Embryonic facial prominence (tissue), 1 donor: ENCODE data around the gene HCFC1.

Source experiments
- DNase-seq: peaks from one replicate; pipeline ENCODE4 v3.0.0-alpha.2; 2016; ENCODE audit errors: extremely low spot score

HCFC1 gene

GRCh38 chrX:153957224-153957623 lies 14.4 kb downstream of the HCFC1 start:
- DNase-seq, result no peak

- no peak for DNase-seq
These were observed 15.3 kb downstream of the HCFC1 start for GRCh38 chrX:153956044-153956907.

DNA sequence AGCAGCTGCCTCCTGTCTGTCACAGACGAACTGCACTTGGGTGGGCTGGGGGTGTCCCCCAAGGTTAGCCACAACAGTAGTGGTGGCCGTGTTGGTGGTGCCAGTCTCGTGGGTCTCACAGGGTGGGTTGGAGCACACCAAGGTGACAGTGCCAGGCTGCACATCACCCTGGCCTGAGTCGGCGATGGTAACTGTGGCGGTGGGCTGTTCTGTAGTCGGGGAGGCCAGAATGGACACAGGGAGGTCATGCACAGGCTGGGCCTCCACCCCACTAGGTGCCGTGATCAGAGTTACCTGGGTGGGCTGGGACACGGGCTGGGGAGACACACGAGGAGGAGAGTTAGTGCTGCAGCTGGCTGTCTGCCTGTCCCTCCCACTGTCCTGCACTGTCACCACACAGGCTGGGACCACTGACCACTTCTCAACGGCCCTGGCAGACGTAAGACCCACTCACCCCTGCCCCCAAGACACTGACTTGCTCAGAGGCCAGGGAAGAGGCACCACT lies 16.3 kb downstream of the HCFC1 start:
- no peak for DNase-seq

DNA sequence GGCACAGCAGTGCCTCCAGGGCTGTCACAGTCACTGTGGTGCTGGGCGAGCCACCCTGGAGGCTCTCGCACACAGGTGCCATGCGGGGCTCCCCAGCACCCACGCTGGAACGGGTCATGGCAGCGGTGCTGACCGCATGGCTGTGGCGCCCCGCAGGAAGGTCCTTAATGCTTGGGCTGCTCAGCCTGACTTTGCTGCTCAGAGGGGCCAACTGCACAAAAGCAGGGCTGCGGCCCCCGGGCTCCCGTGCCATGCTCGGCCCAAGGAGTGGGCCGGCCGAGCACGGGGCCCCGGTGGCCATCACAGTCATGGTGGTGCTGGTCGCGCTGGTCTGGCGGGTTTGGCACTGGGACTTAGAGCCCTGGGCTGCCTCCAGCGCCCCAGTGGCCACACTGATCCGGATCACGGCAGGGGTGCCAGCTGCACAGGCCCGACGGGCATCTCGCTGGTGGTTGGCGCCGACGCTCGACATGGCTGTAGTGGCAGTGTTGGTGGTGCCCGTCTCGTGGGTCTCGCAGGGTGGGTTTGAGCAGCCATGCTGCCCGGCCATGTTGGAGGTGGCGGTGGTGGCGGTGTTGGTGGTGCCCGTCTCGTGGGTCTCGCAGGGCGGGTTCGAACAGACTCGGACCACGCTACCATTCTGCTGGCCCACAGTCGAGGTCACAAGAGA lies 16.9 kb downstream of the HCFC1 start:
- DNase-seq, result no peak

- no peak for DNase-seq
These were observed 17.6 kb downstream of the HCFC1 start for GRCh38 chrX:153953892-153954557.

GRCh38 chrX:153953342-153953830 lies 18.2 kb downstream of the HCFC1 start:
- no peak for DNase-seq

GRCh38 chrX:153952373-153953026 lies 19.1 kb downstream of the HCFC1 start:
- no peak for DNase-seq

DNA sequence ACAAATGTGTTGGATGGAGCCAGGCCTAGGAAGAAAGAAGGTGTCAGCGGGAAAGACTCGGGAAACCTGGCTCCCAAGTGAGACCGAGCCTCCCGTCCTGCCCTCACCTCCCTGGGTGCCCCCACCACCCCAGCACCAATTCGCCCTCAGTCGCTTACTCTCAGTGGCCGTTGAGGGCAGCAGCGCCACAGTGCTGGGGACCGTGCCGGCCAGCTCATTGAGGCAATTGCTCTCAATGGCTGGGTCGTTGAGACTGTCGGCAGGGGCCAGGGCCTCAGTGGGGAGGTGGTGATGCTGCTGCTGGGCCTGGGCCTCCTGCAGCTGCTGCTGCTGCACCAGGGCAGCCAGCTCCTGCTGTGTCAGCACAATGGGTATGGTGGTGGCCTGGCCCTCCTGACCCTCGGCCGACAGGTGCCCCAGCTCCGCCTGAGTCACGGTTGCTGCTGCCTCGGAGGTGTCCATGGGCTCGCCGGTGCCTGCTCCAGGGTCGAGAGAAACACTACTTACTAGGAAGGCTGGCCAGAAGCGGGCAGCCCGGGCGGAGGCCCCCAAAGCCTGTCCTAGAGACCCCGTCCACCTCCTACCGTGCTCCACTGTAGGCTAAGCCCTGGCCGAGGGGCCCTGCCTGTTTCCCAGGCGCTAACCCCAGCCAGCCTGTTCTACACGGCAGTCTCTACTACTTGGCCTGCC lies 19.8 kb downstream of the HCFC1 start:
- DNase-seq, result no peak

GRCh38 chrX:153950127-153950526 lies 21.5 kb downstream of the HCFC1 start:
- DNase-seq, result no peak

DNA sequence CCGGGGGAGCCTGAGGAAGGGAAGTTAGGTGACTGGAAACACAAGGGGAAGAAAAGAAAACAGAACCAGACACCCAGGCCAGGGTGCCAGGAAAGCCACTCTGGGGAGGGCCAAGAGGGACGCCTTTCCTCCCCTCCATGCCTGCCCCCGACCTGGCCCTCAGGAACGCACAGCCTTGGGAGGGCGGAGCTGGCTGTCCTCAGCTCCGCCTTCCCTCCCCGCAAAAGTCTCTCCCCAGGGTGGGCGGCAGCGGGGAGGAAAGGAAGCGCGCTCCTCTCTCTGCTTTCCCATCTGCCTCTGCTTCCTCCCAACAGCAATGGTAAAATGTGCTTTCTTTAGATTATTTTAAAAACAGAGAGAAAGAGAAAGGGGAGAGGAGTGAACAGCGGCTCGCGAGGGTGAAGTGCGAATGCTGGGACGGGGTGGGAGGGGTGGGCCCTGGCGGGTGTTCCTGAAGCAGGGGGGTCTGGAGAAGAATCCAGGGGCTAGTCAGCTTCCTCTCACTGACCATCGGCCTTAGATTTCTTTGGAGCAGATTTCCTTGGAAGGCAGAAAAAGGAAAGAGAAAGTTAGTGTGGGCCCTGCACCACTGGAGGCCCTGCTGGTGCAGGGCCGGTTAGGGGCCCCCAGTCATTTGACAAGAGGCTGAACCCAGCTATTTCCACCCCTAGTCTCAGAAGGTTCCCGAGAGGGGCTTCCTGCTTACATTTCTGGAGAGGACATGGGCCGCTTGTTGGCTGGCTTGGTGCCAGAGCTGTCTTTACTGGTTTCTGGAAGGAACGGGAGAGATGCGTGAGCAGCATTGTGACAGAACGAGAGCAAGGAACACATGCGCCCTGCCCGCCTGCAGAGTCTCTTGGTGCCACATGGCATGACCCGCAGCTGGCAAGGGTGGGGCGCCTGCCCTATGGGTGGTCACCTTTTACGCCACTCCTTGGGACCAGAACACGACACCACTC lies 22.5 kb downstream of the HCFC1 start:
- DNase-seq, result no peak

GRCh38 chrX:153948002-153948466 lies 23.6 kb downstream of the HCFC1 start:
- no peak for DNase-seq

DNA sequence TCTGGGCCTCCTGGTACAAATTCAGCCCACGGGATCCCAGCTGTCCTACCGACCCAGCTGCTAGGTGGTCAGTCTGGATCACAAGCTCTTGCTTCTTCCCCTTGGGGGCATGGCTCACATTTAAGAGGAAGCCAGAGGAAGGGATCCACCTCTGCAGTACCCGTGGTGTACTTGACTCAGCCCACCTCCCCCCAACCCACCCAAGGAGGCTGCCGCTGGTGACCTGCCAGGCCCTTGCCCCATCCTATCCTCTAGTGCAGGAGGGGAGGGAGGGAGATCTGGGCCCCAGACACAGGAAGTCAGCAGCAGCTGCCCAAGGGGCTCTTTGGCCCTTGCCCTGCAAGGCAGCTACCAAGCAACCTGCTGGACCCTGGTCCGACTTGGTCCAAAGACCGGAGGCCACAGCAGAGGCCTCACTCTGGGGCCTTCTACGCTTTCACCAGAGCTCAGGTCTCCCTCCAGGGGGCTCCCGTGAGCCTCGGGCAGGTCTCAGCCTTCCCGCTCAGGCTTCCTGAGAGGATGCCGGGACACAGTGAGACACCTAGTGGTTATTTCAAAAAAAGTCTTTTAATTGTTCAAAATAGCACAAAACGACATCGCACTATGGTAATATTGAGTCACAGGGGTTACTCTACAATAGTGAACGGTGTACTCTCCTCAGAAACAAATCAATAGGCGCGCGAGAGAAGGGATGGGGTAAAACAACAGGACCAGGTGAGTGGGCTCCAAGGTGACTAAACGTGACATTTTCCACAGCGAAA lies 24.4 kb downstream of the HCFC1 start:
- no peak for DNase-seq

- no peak for DNase-seq
These were observed 25.4 kb downstream of the HCFC1 start for GRCh38 chrX:153945956-153946943.

GRCh38 chrX:153944800-153945150 lies 26.8 kb downstream of the HCFC1 start:
- no peak for DNase-seq

- no peak for DNase-seq
These were observed 27.3 kb downstream of the HCFC1 start, which contains the start of gene RENBP for GRCh38 chrX:153944140-153944799. TSS of gene RENBP (minus strand) at chrX:153944643. CDS start at chrX:153944610, 33 bp downstream.

- no peak for DNase-seq
These were observed 30.0 kb downstream of the HCFC1 start for GRCh38 chrX:153941336-153942252.
